HL-60 (cell line): ENCODE results near the gene DNAJC19.
"Not testable (repeated sequence)": the region's sequence is repeated elsewhere in the genome, so short reads cannot be mapped to it uniquely, and the experiment has no call there.

Experiments used
- POLR2AphosphoS5 ChIP-seq: IDR thresholded peaks from 2 replicates; pipeline ENCODE4 v1.6.1; 2012; ENCODE audit warnings: low read depth
- SPI1 ChIP-seq: IDR thresholded peaks from 2 replicates; pipeline ENCODE4 v1.6.1; 2012; ENCODE audit warnings: low read depth, mild to moderate bottlenecking, borderline replicate concordance
- TF ChIP-seq, protein P1 (sequence below): IDR thresholded peaks from one replicate; pipeline ENCODE4 v1.5.1; 2011; ENCODE audit warnings: low read length, control low read depth, inconsistent platforms; ENCODE audit not compliant: insufficient read depth
- TF ChIP-seq, protein P2 (sequence below): IDR thresholded peaks from 2 replicates; pipeline ENCODE4 v1.6.1; 2012; ENCODE audit warnings: low read depth; ENCODE audit not compliant: insufficient replicate concordance

DNA sequence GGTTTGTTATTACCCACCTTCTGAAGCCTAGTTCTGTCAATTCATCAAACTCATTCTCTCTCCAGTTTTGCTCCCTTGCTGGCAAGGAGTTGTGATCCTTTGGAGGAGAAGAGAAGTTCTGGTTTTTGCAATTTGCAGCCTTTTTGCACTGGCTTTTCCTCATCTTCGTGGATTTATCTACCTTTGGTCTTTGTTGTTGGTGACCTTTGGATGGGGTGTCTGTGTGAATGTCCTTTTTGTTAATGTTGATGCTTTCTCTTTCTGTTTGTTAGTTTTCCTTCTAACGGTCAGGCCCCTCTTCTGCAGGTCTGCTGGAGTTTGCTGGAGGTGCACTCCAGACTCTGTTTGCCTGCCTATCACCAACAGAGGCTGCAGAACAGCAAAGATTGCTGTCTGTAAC, 13.9 kb upstream of the DNAJC19 start:
- TF ChIP-seq, protein P1, sequence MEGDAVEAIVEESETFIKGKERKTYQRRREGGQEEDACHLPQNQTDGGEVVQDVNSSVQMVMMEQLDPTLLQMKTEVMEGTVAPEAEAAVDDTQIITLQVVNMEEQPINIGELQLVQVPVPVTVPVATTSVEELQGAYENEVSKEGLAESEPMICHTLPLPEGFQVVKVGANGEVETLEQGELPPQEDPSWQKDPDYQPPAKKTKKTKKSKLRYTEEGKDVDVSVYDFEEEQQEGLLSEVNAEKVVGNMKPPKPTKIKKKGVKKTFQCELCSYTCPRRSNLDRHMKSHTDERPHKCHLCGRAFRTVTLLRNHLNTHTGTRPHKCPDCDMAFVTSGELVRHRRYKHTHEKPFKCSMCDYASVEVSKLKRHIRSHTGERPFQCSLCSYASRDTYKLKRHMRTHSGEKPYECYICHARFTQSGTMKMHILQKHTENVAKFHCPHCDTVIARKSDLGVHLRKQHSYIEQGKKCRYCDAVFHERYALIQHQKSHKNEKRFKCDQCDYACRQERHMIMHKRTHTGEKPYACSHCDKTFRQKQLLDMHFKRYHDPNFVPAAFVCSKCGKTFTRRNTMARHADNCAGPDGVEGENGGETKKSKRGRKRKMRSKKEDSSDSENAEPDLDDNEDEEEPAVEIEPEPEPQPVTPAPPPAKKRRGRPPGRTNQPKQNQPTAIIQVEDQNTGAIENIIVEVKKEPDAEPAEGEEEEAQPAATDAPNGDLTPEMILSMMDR, result not testable (repeated sequence)
- not testable (repeated sequence) for TF ChIP-seq SPI1, POLR2AphosphoS5
- TF ChIP-seq, protein P2, sequence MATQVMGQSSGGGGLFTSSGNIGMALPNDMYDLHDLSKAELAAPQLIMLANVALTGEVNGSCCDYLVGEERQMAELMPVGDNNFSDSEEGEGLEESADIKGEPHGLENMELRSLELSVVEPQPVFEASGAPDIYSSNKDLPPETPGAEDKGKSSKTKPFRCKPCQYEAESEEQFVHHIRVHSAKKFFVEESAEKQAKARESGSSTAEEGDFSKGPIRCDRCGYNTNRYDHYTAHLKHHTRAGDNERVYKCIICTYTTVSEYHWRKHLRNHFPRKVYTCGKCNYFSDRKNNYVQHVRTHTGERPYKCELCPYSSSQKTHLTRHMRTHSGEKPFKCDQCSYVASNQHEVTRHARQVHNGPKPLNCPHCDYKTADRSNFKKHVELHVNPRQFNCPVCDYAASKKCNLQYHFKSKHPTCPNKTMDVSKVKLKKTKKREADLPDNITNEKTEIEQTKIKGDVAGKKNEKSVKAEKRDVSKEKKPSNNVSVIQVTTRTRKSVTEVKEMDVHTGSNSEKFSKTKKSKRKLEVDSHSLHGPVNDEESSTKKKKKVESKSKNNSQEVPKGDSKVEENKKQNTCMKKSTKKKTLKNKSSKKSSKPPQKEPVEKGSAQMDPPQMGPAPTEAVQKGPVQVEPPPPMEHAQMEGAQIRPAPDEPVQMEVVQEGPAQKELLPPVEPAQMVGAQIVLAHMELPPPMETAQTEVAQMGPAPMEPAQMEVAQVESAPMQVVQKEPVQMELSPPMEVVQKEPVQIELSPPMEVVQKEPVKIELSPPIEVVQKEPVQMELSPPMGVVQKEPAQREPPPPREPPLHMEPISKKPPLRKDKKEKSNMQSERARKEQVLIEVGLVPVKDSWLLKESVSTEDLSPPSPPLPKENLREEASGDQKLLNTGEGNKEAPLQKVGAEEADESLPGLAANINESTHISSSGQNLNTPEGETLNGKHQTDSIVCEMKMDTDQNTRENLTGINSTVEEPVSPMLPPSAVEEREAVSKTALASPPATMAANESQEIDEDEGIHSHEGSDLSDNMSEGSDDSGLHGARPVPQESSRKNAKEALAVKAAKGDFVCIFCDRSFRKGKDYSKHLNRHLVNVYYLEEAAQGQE, result not testable (repeated sequence)
